Keratinocyte (primary cell): ENCODE results near the gene UBE2R2. TPM values are rescaled to one million over a fixed set of nuclear protein-coding genes. Genes with fewer than 3 reads are reported as not detected.

ENCODE experiments used
- DNase-seq: peaks from one replicate; pipeline ENCODE4 v3.0.0-alpha.2; 2011; ENCODE audit warnings: low read depth, missing footprints, low spot score
- FAIRE-seq: peaks from 2 replicates; lab custom pipeline; 2011; peaks lifted over from hg19 to GRCh38; lab: Jason Lieb, UNC
- H2AFZ ChIP-seq: 2 replicates; pipeline ENCODE4 v1.6.0; 2012; ENCODE audit warnings: low read length, control low read depth, inconsistent platforms; ENCODE audit not compliant: control insufficient read depth
- H3K27ac ChIP-seq: 2 replicates; pipeline ENCODE4 v1.5.1; 2011; ENCODE audit warnings: low read length; ENCODE audit not compliant: control insufficient read depth, insufficient read depth
- H3K27me3 ChIP-seq: 3 replicates; pipeline ENCODE4 v1.6.0; 2011; ENCODE audit warnings: low read length; ENCODE audit not compliant: control insufficient read depth, insufficient read depth; ENCODE audit errors: extremely low read depth
- H3K36me3 ChIP-seq, 2 experiments: 2 replicates in 1 of 2; 3 replicates in 1 of 2; pipeline ENCODE4 v1.5.1; 2011; ENCODE audit warnings: low read length in 2 of 2, mild to moderate bottlenecking in 1 of 2; ENCODE audit not compliant: control insufficient read depth in 2 of 2, insufficient read depth in 2 of 2; ENCODE audit errors: extremely low read depth in 1 of 2
- H3K4me1 ChIP-seq: 3 replicates; pipeline ENCODE4 v1.5.1; 2011; ENCODE audit warnings: low read length; ENCODE audit not compliant: control insufficient read depth, insufficient read depth; ENCODE audit errors: extremely low read depth
- H3K4me2 ChIP-seq: 3 replicates; pipeline ENCODE4 v1.6.0; 2011; ENCODE audit warnings: low read depth, low read length; ENCODE audit not compliant: control insufficient read depth, insufficient read depth; ENCODE audit errors: extremely low read depth
- H3K4me3 ChIP-seq, 3 experiments: fragments of 200-600 bp in 1 of 3; sonication (generic) in 1 of 3; 2 replicates in 2 of 3; 3 replicates in 1 of 3; pipeline ENCODE4 v1.5.1; 2011 to 2016; ENCODE audit warnings: low read length in 3 of 3, mild to moderate bottlenecking in 3 of 3, control low read depth in 2 of 3, inconsistent platforms in 1 of 3, low read depth in 1 of 3, mixed read lengths in 1 of 3, mixed run types in 1 of 3, moderate library complexity in 1 of 3; ENCODE audit not compliant: control insufficient read depth in 2 of 3, insufficient read depth in 2 of 3; ENCODE audit errors: extremely low read depth in 1 of 3
- H3K79me2 ChIP-seq: 2 replicates; pipeline ENCODE4 v1.6.0; 2012; ENCODE audit warnings: low read length; ENCODE audit not compliant: control insufficient read depth, insufficient read depth
- H3K9ac ChIP-seq: 3 replicates; pipeline ENCODE4 v1.6.0; 2011; ENCODE audit warnings: low read length; ENCODE audit not compliant: control insufficient read depth, insufficient read depth; ENCODE audit errors: extremely low read depth
- H3K9me1 ChIP-seq: 3 replicates; pipeline ENCODE4 v1.6.0; 2011; ENCODE audit warnings: low read length; ENCODE audit not compliant: control insufficient read depth, insufficient read depth; ENCODE audit errors: extremely low read depth
- H3K9me3 ChIP-seq: 2 replicates; pipeline ENCODE4 v1.5.1; 2012; ENCODE audit warnings: low read depth, low read length; ENCODE audit not compliant: control insufficient read depth
- H4K20me1 ChIP-seq: 3 replicates; pipeline ENCODE4 v1.6.0; 2011; ENCODE audit warnings: low read length; ENCODE audit not compliant: control insufficient read depth, insufficient read depth; ENCODE audit errors: extremely low read depth
- CTCF ChIP-seq, 3 experiments: IDR thresholded peaks in 1 of 3; conservative IDR thresholded peaks in 1 of 3; optimal IDR thresholded peaks in 1 of 3; 2 replicates in 2 of 3; 3 replicates in 1 of 3; pipeline versions ENCODE3 to v1.5.1; 2011; ENCODE audit warnings: low read length in 3 of 3, mild to moderate bottlenecking in 3 of 3, moderate library complexity in 2 of 3, control low read depth in 1 of 3, inconsistent platforms in 1 of 3; ENCODE audit not compliant: insufficient read depth in 2 of 3; ENCODE audit errors: extremely low read depth in 1 of 3
- EZH2 ChIP-seq: IDR thresholded peaks from one replicate; pipeline ENCODE4 v1.6.1; 2012; ENCODE audit warnings: inconsistent platforms, mild to moderate bottlenecking, low read length, moderate library complexity
- dilution Hi-C: fragments of 300-500 bp; cut with MboI; formaldehyde crosslinking; loops from one replicate; pipeline ENCODE4 v1.7.0; 2020; ENCODE audit warnings: low sequenced_read_pairs; ENCODE audit not compliant: extremely low pct_ligation_motif_present
- polyA plus RNA-seq, 5 experiments: library from polyadenylated mRNA; depleted of rRNA in 3 of 5; stranded (reverse) in 3 of 5; stranded (forward) in 1 of 5; unstranded in 1 of 5; fragments of >200 nt; gene quantifications; 1 replicate in 1 of 5; 2 replicates in 3 of 5; 3 replicates in 1 of 5; pipeline versions ENCODE4 v1.2.1 to v1.2.3, GENCODE V29; 2011 to 2012; ENCODE audit warnings: missing spikeins in 2 of 5, low read depth in 1 of 5, low replicate concordance in 1 of 5

UBE2R2 gene
- polyA plus RNA-seq, 1 donor (not counting 4 experiments of a cell fraction or from before 2014, with no cell fraction given): 20.5 TPM

- H3K27me3 ChIP-seq: no peaks in the 10 kb centered on the region
- H2AFZ ChIP-seq: no peak overlapping the region
- no peaks in the 10 kb centered on the region for H3K9me1 ChIP-seq
- H3K9me3 ChIP-seq: no peaks in the 10 kb centered on the region
- FAIRE-seq: no peak
- peaks cover 20% of the 10 kb centered on the region for H3K79me2 ChIP-seq
- H3K4me2 ChIP-seq: no peak overlapping the region
- H3K9ac ChIP-seq: no peak overlapping the region
- H3K27ac ChIP-seq: no peak overlapping the region
- TF ChIP-seq EZH2 (no peak), CTCF (optimal IDR thresholded peaks at IDR 0.05 in 1 of 3, IDR thresholded peaks at IDR 0.05 in 1 of 3, conservative IDR thresholded peaks at IDR 0.05 in 1 of 3; ENCODE audit: extremely low read depth in 1 of 3, insufficient read depth in 2 of 3, low read length in 3 of 3) (no peak)
- DNase-seq: no peak
- peaks cover 7 to 10% of the 10 kb centered on the region in 2 experiments for H3K36me3 ChIP-seq
- H3K4me3 ChIP-seq: no peak overlapping the region
- H4K20me1 ChIP-seq: peaks cover 2% of the 10 kb centered on the region
- dilution Hi-C loops: no loop called here
- H3K4me1 ChIP-seq: no peaks in the 10 kb centered on the region
These were observed 96.6 kb downstream of the UBE2R2 start for GRCh38 chr9:33913541-33913940.

- FAIRE-seq: no peak
- Histone ChIP-seq H3K79me2 (peaks cover 8% of the 10 kb centered on the region), H4K20me1 (peaks cover 5% of the 10 kb centered on the region)
These were observed 98.1 kb downstream of the UBE2R2 start for GRCh38 chr9:33914887-33915628.

More at GRCh38 chr9:33914887-33915628, 98.1 kb downstream of the UBE2R2 start:
- peaks cover 12 to 16% of the 10 kb centered on the region in 2 experiments for H3K36me3 ChIP-seq
- DNase-seq: no peak
- no peak overlapping the region for H3K9ac ChIP-seq
- no peaks in the 10 kb centered on the region for H3K9me1 ChIP-seq
- no peak overlapping the region for H3K4me2 ChIP-seq
- no peak for TF ChIP-seq EZH2
- TF ChIP-seq CTCF (optimal IDR thresholded peaks at IDR 0.05 in 1 of 3, IDR thresholded peaks at IDR 0.05 in 1 of 3, conservative IDR thresholded peaks at IDR 0.05 in 1 of 3; ENCODE audit: extremely low read depth in 1 of 3, insufficient read depth in 2 of 3, low read length in 3 of 3): no peak
- H2AFZ ChIP-seq: no peak overlapping the region
- H3K27me3 ChIP-seq: no peaks in the 10 kb centered on the region
- dilution Hi-C loops: no loop called here
- H3K27ac ChIP-seq: no peak overlapping the region
- no peak overlapping the region for H3K4me3 ChIP-seq
- H3K9me3 ChIP-seq: no peaks in the 10 kb centered on the region
- no peaks in the 10 kb centered on the region for H3K4me1 ChIP-seq
